ENCODE results near the gene MIGA1.

DNA sequence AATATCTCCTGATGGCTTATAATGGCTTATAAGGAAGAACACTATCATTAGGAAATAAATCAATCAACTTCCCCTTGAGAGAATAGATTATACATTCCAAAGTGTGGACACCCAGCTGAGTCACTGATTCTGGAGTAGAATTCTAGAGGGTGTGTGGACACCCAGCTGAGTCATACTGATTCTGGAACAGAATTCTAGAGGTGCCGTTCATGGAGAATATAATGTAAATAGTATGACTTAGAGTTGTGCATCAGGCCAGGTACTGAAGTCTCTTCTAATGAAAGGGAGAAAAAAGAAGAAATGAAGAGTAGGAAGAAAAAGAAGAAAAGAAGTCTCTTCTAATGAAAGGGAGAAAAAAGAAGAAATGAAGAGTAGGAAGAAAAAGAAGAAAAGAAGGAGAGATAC is 17.4 kb upstream of the MIGA1 start:
- TF ChIP-seq CTCF (IDR thresholded peaks at IDR 0.05) (no peak), EP300 (IDR thresholded peaks at IDR 0.05) (no peak), POLR2AphosphoS5 (IDR thresholded peaks at IDR 0.05) (peak in 1 of 3 donors; percentile 35), POLR2A (IDR thresholded peaks at IDR 0.05) (no peak)
